Posterior cingulate gyrus (tissue), 11 donors: ENCODE data around the gene RERG.
A peak's percentile ranks its signal among the peaks of the same experiment; 100 is the strongest.
"Not testable (repeated sequence)": the region's sequence is repeated elsewhere in the genome, so short reads cannot be mapped to it uniquely, and the experiment has no call there.

ENCODE experiments used
- DNase-seq, 10 donors: peaks; one replicate each; pipeline versions ENCODE4 v3.0.0 to v3.0.0-alpha.2; 2020 to 2021; ENCODE audit warnings: mixed read lengths in 3 of 10
- intact Hi-C: fragments of 100-400 bp; cut with DNase I; formaldehyde crosslinking; loops from one replicate; pipeline ENCODE4 v1.15.1; 2023

Gene RERG

GRCh38 chr12:15154103-15154502 is 67.1 kb downstream of the RERG start:
- intact Hi-C loops, result loop anchor here (5.0 kb wide), 1 partner anchor 113 kb away; no protein-coding TSS in a partner anchor
- no peak for DNase-seq

- DNase-seq, result no peak
- intact Hi-C loops, result loop anchor here (5.0 kb wide), 1 partner anchor 114 kb away; no protein-coding TSS in a partner anchor
Measured at GRCh38 chr12:15152868-15153267, 68.3 kb downstream of the RERG start.

- no peak for DNase-seq
- intact Hi-C loops, result loop anchor here (5.0 kb wide), 1 partner anchor 115 kb away; no protein-coding TSS in a partner anchor
Measured at GRCh38 chr12:15152456-15152855, 68.8 kb downstream of the RERG start.

- no peak for DNase-seq
Measured at GRCh38 chr12:15151161-15152091, 69.8 kb downstream of the RERG start.

GRCh38 chr12:15146585-15146984 is 74.6 kb downstream of the RERG start:
- no peak for DNase-seq
- intact Hi-C loops, result no loop called here

More at GRCh38 chr12:15151161-15152091, 69.8 kb downstream of the RERG start:
- intact Hi-C loops, result loop anchor here (1.0 to 5.0 kb wide), 2 partner anchors 70 to 116 kb away; partner anchors contain the start of gene RERG

- intact Hi-C loops, result no loop called here
- DNase-seq, result no peak
Measured at GRCh38 chr12:15143467-15143866, 77.8 kb downstream of the RERG start.

GRCh38 chr12:15142711-15143110 is 78.5 kb downstream of the RERG start:
- DNase-seq, result no peak
- intact Hi-C loops, result no loop called here

- intact Hi-C loops, result no loop called here
- no peak for DNase-seq
Measured at GRCh38 chr12:15131431-15131830, 89.8 kb downstream of the RERG start.

GRCh38 chr12:15130541-15130940 is 90.7 kb downstream of the RERG start:
- no peak for DNase-seq
- intact Hi-C loops, result no loop called here

- intact Hi-C loops, result no loop called here
- DNase-seq, result no peak
Measured at GRCh38 chr12:15123401-15123800, 97.8 kb downstream of the RERG start.

- no peak for DNase-seq
- intact Hi-C loops, result no loop called here
Measured at GRCh38 chr12:15122344-15122743, 98.9 kb downstream of the RERG start.

GRCh38 chr12:15118955-15119354 is 102.3 kb downstream of the RERG start:
- DNase-seq, result no peak

GRCh38 chr12:15116983-15117382 is 104.2 kb downstream of the RERG start:
- no peak for DNase-seq
- intact Hi-C loops, result no loop called here

More at GRCh38 chr12:15118955-15119354, 102.3 kb downstream of the RERG start:
- intact Hi-C loops, result no loop called here

- intact Hi-C loops, result no loop called here
Measured at GRCh38 chr12:15116086-15116485, 105.1 kb downstream of the RERG start.

GRCh38 chr12:15115434-15115833 is 105.8 kb downstream of the RERG start:
- DNase-seq, result no peak

More at GRCh38 chr12:15116086-15116485, 105.1 kb downstream of the RERG start:
- peak in 7 of 10 donors; percentile 18 to 87 (median 37) for DNase-seq

GRCh38 chr12:15114501-15114900 is 106.7 kb downstream of the RERG start:
- no peak for DNase-seq
- intact Hi-C loops, result no loop called here

More at GRCh38 chr12:15115434-15115833, 105.8 kb downstream of the RERG start:
- intact Hi-C loops, result no loop called here

- intact Hi-C loops, result no loop called here
- DNase-seq, result no peak
Measured at GRCh38 chr12:15092826-15093225, 128.4 kb downstream of the RERG start.

- intact Hi-C loops, result no loop called here
- DNase-seq, result no peak
Measured at GRCh38 chr12:15090441-15090840, 130.8 kb downstream of the RERG start.

GRCh38 chr12:15088105-15088504 is 133.1 kb downstream of the RERG start:
- intact Hi-C loops, result no loop called here
- DNase-seq, result no peak

GRCh38 chr12:15077751-15078150 is 143.5 kb downstream of the RERG start:
- intact Hi-C loops, DNase-seq: not testable (repeated sequence)

GRCh38 chr12:15074351-15074750 is 146.9 kb downstream of the RERG start:
- DNase-seq, result no peak
- intact Hi-C loops, result no loop called here

GRCh38 chr12:15059123-15059522 is 162.1 kb downstream of the RERG start:
- no peak for DNase-seq
- intact Hi-C loops, result no loop called here
